ENCODE data around the gene ZNF726.
"Not testable (repeated sequence)": the region's sequence is repeated elsewhere in the genome, so short reads cannot be mapped to it uniquely, and the experiment has no call there.

The ZNF726 gene

GRCh38 chr19:23884363-23884762 is 30.3 kb upstream of the ZNF726 start:
- H3K27ac ChIP-seq: no peak overlapping the region
- TF ChIP-seq ZFX (IDR thresholded peaks at IDR 0.05; ENCODE audit: borderline replicate concordance) (no peak), CTCF (IDR thresholded peaks at IDR 0.05) (no peak)

- H3K27ac ChIP-seq: peak overlapping the region; percentile 68
- no peak for TF ChIP-seq CTCF (IDR thresholded peaks at IDR 0.05)
- no peak for TF ChIP-seq ZFX (IDR thresholded peaks at IDR 0.05; ENCODE audit: borderline replicate concordance)
Measured at GRCh38 chr19:23887642-23888041, 27.0 kb upstream of the ZNF726 start.

- not testable (repeated sequence) for H3K27ac ChIP-seq
Measured at GRCh38 chr19:23896096-23896495, 18.6 kb upstream of the ZNF726 start.

GRCh38 chr19:23896912-23897311 is 17.8 kb upstream of the ZNF726 start:
- H3K27ac ChIP-seq: no peak overlapping the region

GRCh38 chr19:23901360-23901759 is 13.3 kb upstream of the ZNF726 start:
- no peak for TF ChIP-seq ZFX (IDR thresholded peaks at IDR 0.05; ENCODE audit: borderline replicate concordance)
- no peak for TF ChIP-seq CTCF (IDR thresholded peaks at IDR 0.05)
- no peak overlapping the region for H3K27ac ChIP-seq

More at GRCh38 chr19:23896912-23897311, 17.8 kb upstream of the ZNF726 start:
- TF ChIP-seq ZFX (IDR thresholded peaks at IDR 0.05; ENCODE audit: borderline replicate concordance): no peak
- TF ChIP-seq CTCF (IDR thresholded peaks at IDR 0.05): no peak

- no peak overlapping the region for H3K27ac ChIP-seq
- TF ChIP-seq ZFX (IDR thresholded peaks at IDR 0.05; ENCODE audit: borderline replicate concordance) (no peak), CTCF (IDR thresholded peaks at IDR 0.05) (no peak)
Measured at GRCh38 chr19:23904406-23904805, 10.3 kb upstream of the ZNF726 start.

GRCh38 chr19:23905771-23906170 is 8.9 kb upstream of the ZNF726 start:
- H3K27ac ChIP-seq: no peak overlapping the region
- TF ChIP-seq CTCF (IDR thresholded peaks at IDR 0.05) (no peak), ZFX (IDR thresholded peaks at IDR 0.05; ENCODE audit: borderline replicate concordance) (no peak)

- no peak overlapping the region for H3K27ac ChIP-seq
- no peak for TF ChIP-seq ZFX (IDR thresholded peaks at IDR 0.05; ENCODE audit: borderline replicate concordance)
- no peak for TF ChIP-seq CTCF (IDR thresholded peaks at IDR 0.05)
Measured at GRCh38 chr19:23906835-23907234, 7.9 kb upstream of the ZNF726 start.
